ENCODE measurements around the gene SEMA4C.

Gene SEMA4C

GRCh38 chr2:96816836-96817702 lies 52.8 kb downstream of the SEMA4C start:
- H3K27me3 ChIP-seq (ENCODE audit: control insufficient read depth, insufficient read depth, low read length), result peaks cover 8% of the 10 kb centered on the region
- H3K4me3 ChIP-seq (ENCODE audit: low read length), result peak overlapping the region; percentile 71
- H3K9ac ChIP-seq (ENCODE audit: low read length), result no peak overlapping the region
- H3K9me3 ChIP-seq (ENCODE audit: control insufficient read depth, low read depth, low read length), result no peaks in the 10 kb centered on the region
- peaks cover 7% of the 10 kb centered on the region for H3K4me1 ChIP-seq (ENCODE audit: control insufficient read depth, low read depth, low read length)
- peaks cover 9% of the 10 kb centered on the region for H3K36me3 ChIP-seq (ENCODE audit: control insufficient read depth, low read depth, low read length)
- H3K27ac ChIP-seq (ENCODE audit: low read length), result no peak overlapping the region

GRCh38 chr2:96816127-96816835 lies 53.6 kb downstream of the SEMA4C start, which contains the start of gene CNNM3:
TSS of gene CNNM3 (plus strand) at chr2:96816268. CDS start at chr2:96816278, 10 bp downstream.
- H3K27me3 ChIP-seq (ENCODE audit: control insufficient read depth, insufficient read depth, low read length), result peaks cover 8% of the 10 kb centered on the region
- H3K9me3 ChIP-seq (ENCODE audit: control insufficient read depth, low read depth, low read length), result no peaks in the 10 kb centered on the region
- H3K9ac ChIP-seq (ENCODE audit: low read length), result peak within 1 kb of the TSS; percentile 56
- H3K27ac ChIP-seq (ENCODE audit: low read length), result peak within 1 kb of the TSS; percentile 34
- peaks cover 7% of the 10 kb centered on the region for H3K4me1 ChIP-seq (ENCODE audit: control insufficient read depth, low read depth, low read length)
- H3K36me3 ChIP-seq (ENCODE audit: control insufficient read depth, low read depth, low read length), result peaks cover 9% of the 10 kb centered on the region
- H3K4me3 ChIP-seq (ENCODE audit: low read length), result peak within 1 kb of the TSS; percentile 85

GRCh38 chr2:96815326-96816126 lies 54.4 kb downstream of the SEMA4C start:
- peaks cover 8% of the 10 kb centered on the region for H3K36me3 ChIP-seq (ENCODE audit: control insufficient read depth, low read depth, low read length)
- peaks cover 8% of the 10 kb centered on the region for H3K27me3 ChIP-seq (ENCODE audit: control insufficient read depth, insufficient read depth, low read length)
- peaks cover 7% of the 10 kb centered on the region for H3K4me1 ChIP-seq (ENCODE audit: control insufficient read depth, low read depth, low read length)
- peak overlapping the region; percentile 56 for H3K9ac ChIP-seq (ENCODE audit: low read length)
- H3K27ac ChIP-seq (ENCODE audit: low read length), result peak overlapping the region; percentile 34
- H3K9me3 ChIP-seq (ENCODE audit: control insufficient read depth, low read depth, low read length), result no peaks in the 10 kb centered on the region
- H3K4me3 ChIP-seq (ENCODE audit: low read length), result peak overlapping the region; percentile 85

- Histone ChIP-seq H3K27me3 (ENCODE audit: control insufficient read depth, insufficient read depth, low read length) (peaks cover 8% of the 10 kb centered on the region), H3K9ac (ENCODE audit: low read length) (no peak overlapping the region), H3K36me3 (ENCODE audit: control insufficient read depth, low read depth, low read length) (peaks cover 3% of the 10 kb centered on the region), H3K4me3 (ENCODE audit: low read length) (no peak overlapping the region), H3K9me3 (ENCODE audit: control insufficient read depth, low read depth, low read length) (no peaks in the 10 kb centered on the region), H3K4me1 (ENCODE audit: control insufficient read depth, low read depth, low read length) (peaks cover 7% of the 10 kb centered on the region), H3K27ac (ENCODE audit: low read length) (no peak overlapping the region)
Measured at GRCh38 chr2:96813656-96814055, 56.2 kb downstream of the SEMA4C start.

- no peaks in the 10 kb centered on the region for H3K9me3 ChIP-seq (ENCODE audit: control insufficient read depth, low read depth, low read length)
Measured at GRCh38 chr2:96811917-96812316, 58.0 kb downstream of the SEMA4C start.

GRCh38 chr2:96810783-96811192 lies 59.1 kb downstream of the SEMA4C start:
- H3K9ac ChIP-seq (ENCODE audit: low read length), result no peak overlapping the region
- H3K27ac ChIP-seq (ENCODE audit: low read length), result no peak overlapping the region
- H3K36me3 ChIP-seq (ENCODE audit: control insufficient read depth, low read depth, low read length), result no peaks in the 10 kb centered on the region
- no peaks in the 10 kb centered on the region for H3K9me3 ChIP-seq (ENCODE audit: control insufficient read depth, low read depth, low read length)
- peaks cover 4% of the 10 kb centered on the region for H3K4me1 ChIP-seq (ENCODE audit: control insufficient read depth, low read depth, low read length)
- no peak overlapping the region for H3K4me3 ChIP-seq (ENCODE audit: low read length)
- H3K27me3 ChIP-seq (ENCODE audit: control insufficient read depth, insufficient read depth, low read length), result no peaks in the 10 kb centered on the region

More at GRCh38 chr2:96811917-96812316, 58.0 kb downstream of the SEMA4C start:
- Histone ChIP-seq H3K36me3 (ENCODE audit: control insufficient read depth, low read depth, low read length) (no peaks in the 10 kb centered on the region), H3K4me3 (ENCODE audit: low read length) (no peak overlapping the region), H3K4me1 (ENCODE audit: control insufficient read depth, low read depth, low read length) (peaks cover 4% of the 10 kb centered on the region), H3K27ac (ENCODE audit: low read length) (no peak overlapping the region), H3K9ac (ENCODE audit: low read length) (no peak overlapping the region), H3K27me3 (ENCODE audit: control insufficient read depth, insufficient read depth, low read length) (no peaks in the 10 kb centered on the region)

GRCh38 chr2:96809951-96810782 lies 59.7 kb downstream of the SEMA4C start:
- H3K4me1 ChIP-seq (ENCODE audit: control insufficient read depth, low read depth, low read length), result peaks cover 3% of the 10 kb centered on the region
- no peak overlapping the region for H3K9ac ChIP-seq (ENCODE audit: low read length)
- H3K27me3 ChIP-seq (ENCODE audit: control insufficient read depth, insufficient read depth, low read length), result no peaks in the 10 kb centered on the region
- H3K36me3 ChIP-seq (ENCODE audit: control insufficient read depth, low read depth, low read length), result no peaks in the 10 kb centered on the region
- H3K27ac ChIP-seq (ENCODE audit: low read length), result no peak overlapping the region
- H3K4me3 ChIP-seq (ENCODE audit: low read length), result no peak overlapping the region
- no peaks in the 10 kb centered on the region for H3K9me3 ChIP-seq (ENCODE audit: control insufficient read depth, low read depth, low read length)
